ENCODE results near the gene PFN1.

Gene PFN1

DNA sequence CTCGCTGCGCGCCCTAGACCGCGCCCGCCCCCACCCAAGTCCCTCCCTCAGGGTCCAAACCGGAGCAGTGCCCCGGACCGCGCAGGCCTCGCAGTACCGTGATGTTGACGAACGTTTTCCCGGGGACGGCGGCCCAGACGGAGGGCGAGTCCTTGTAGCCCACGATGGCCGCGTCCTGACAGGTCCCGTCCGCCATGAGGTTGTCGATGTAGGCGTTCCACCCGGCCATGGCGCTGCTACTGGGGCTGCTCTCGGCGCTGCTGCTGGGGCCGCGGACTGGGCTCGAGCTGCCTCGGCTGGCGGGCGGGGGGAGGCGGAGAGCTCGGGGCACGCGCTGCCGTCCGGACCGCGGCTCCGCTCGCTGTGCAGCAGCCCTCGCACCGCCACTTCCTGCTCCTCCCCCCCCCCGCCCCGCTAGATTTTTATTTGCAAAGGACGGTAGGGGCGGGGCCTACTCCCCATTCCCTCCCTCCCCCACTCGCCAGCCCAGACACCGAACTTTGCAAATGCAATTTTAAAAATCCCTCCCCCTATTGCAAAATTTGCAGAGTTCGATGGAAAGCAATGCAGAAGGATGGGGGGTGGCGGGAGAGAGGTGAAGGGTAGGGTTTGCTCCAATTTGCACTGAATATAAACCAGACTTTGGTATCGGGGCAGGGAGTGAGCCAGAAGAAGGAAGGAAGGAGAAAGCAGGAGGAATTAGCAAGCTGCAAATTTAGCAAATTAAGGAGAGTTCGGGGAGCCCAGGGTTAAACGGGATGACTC, at the start of gene PFN1:
PFN1 (minus strand) TSS at position 365 of the 765 bp plus-strand sequence; CDS start at position 229, 136 bp downstream.
- FAIRE-seq (peak; percentile 86), DNase-seq (ENCODE audit: insufficient read length, low spot score) (peak; percentile 88)

DNA sequence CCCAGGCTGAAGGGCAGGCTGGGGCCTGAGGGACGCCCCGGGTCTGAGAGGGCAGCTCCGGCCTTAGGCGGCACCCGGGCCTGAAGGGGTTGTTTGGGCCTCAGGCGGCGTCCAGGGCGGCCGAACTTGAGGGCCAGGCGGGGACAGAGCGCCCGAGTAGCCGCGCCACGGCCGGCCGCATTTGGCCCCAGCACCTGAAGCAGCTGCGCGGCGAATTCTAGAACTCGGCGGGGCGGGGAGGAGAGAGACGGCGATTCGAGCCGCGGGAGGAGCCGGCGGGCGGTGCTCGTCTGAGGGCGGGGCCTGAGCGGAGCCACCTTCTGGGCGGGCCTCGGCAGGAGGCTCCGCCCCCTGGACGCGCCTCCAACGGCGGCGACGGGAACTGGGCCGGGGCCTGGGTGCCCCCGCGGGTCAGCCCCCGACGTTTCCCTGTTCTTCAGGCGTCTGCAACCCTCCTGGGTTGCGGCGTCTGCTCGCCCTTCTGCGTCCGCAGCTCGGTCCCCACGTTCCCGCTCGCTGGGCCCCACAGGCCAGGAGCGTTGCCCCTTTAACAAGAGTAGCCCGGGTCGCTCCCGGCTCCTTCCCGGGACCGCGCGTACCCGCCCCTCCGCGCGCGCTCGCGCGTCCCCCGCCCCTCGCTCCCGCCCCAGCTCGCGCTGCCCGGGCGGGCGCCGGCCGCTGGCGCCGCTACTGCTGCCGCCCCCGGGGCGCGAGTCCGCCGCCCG, 49.1 kb upstream of the PFN1 start, which contains the start of the genes INCA1 and KIF1C:
INCA1 (minus strand) TSS at position 221 of the 725 bp plus-strand sequence. CDS start 3,085 bp downstream, outside the sequence.
KIF1C (plus strand) TSS at position 649 of the 725 bp plus-strand sequence. CDS start 2,297 bp downstream, outside the sequence.
- FAIRE-seq (peak; percentile 93), DNase-seq (ENCODE audit: insufficient read length, low spot score) (peak; percentile 95)

DNA sequence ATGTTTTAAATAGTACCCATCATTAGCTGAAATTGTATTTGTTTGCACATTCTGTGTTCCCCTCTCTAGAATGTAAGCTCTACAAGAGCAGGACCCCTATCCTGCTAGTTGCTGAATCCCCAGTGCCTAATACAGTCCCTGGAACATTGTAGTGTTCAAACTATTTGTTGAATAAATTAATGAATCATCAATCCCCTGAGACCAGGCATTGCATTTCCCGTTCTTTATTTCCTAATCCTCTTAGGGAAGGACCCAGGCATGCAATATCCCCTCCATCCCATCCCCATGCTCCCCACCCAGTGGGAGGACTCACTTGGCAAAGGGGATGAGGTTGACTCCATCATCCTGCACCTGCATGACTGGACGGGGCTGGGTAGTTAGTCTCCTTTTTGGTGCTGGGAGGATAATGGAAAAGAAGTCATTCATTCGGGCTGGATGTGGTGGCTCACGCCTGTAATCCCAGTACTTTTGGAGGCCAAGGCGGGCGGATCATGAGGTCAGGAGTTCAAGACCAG, 45.8 kb upstream of the PFN1 start:
- no peak for FAIRE-seq
- no peak for DNase-seq (ENCODE audit: insufficient read length, low spot score)

DNA sequence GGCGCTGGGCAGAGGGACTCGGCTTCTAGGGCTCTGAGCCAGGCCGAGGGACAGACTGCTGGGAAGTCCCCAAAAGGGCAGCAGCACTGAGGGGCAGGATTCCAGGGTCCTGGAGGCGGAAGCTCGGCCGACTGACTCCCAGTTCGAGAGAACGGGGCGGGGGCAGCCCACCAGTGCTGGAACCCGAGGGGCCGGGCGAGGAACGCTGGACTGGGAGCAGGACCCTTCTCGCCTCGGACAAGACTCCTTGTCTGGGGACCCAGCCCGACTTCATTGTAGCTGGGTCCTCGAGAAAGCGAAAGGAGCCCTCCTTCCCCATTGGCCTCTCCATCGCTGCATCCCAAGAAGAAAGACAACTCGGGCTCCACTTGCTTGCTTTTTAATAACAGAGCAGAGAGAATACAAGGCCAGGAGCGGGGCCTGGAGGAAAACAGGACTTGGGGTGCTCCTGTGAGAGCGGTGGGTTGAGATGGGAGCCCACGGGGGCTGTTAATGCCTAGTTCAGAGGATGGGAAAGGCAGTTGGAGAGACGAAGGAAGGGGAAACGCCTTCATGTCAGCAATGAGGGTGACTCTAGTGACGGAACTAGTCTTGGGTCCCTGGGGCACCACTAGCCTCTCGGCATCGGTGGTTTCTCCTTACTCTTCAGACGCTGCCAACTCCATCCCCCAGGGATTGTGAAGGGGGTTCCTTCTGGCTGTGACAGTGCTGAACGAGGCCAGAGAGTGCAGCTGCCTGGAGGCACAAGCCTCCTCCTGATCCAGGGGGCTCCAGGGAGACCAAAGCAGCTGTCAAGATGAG, 39.6 kb upstream of the PFN1 start:
- FAIRE-seq (no peak), DNase-seq (ENCODE audit: insufficient read length, low spot score) (no peak)

DNA sequence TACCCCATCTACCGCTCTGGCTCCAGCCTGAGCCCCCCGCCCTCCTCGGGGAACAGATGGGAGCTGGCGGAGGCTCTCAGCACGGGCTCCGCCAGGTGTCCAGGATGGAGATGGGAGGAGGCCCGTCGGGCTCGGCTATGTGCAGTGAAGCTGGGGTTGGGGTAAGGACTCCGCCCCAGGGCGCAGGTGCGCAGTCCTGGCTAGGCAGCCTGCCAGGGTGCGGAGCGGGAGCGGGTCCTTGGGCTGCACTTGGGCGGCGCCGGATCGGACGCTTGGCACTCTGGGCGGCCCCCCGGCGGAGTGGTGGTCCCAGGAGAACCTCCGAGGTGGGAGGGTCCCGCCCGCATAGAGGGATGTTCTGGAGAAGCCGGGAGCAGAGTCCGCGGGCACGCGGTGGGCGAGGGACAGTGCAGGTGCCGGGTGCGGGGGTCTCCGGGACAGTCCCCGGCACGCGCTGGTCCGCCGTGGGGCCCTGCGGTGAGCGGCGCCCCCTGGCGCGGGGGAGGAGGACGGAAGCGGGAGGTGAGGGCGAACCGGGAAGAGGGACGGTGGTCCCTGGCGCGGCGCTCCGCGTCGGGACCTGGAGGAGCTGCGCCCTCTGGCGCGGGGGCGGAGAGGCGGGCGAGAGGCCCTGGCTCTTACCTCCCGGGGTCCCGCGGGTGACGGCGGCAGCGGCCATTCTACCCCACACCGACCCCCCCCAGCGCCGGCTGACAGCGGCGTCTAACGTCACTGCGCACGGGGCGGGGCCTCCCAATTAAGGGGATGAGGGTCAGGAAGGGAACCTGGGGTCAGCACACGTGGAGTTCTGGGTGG, 38.8 kb upstream of the PFN1 start, which contains the start of gene CAMTA2:
CAMTA2 (minus strand) TSS at position 725 of the 816 bp plus-strand sequence. CDS start 1,453 bp downstream, outside the sequence.
- FAIRE-seq, result peak; percentile 89
- DNase-seq (ENCODE audit: insufficient read length, low spot score), result peak; percentile 85

DNA sequence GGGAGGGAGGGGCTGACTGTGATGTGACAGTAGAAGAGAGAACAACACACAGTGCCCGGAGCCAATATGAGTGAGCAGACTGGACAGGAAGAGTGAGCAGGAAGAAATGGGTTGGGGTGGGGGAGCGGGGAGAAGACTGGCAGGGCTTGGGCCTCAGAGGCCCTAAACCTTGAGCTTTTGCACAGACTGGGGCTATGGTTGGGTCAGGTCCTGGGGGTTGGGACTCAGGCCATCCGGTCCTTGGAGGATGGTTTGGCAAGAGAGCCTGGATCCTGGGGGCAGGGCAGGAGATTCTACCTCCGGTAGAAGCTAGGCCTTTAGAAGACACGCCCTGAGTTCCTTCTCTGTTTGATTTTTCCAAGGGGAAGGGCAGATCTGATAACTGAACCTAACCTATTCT, 38.1 kb upstream of the PFN1 start:
- DNase-seq (ENCODE audit: insufficient read length, low spot score), result no peak
- FAIRE-seq, result no peak

DNA sequence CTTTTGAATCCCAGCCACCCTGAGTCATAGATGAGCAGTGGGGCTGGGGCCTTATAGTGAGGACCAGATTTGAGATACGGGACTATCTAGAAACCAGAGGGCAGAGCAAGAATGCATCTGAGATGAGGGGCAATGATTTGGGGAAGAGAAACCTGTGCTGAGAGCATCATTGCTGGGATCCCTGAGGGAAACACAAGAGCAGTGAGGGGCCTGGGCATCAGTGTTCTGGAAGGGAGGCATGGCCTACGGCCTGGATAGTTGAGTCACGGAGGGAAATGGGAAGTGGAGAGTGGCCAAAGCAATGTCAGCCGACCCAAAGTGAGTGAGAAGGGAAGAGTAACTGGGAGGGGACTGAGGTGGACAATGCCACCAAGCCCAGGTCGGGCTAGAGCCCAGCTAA, 34.0 kb upstream of the PFN1 start:
- no peak for DNase-seq (ENCODE audit: insufficient read length, low spot score)
- no peak for FAIRE-seq

DNA sequence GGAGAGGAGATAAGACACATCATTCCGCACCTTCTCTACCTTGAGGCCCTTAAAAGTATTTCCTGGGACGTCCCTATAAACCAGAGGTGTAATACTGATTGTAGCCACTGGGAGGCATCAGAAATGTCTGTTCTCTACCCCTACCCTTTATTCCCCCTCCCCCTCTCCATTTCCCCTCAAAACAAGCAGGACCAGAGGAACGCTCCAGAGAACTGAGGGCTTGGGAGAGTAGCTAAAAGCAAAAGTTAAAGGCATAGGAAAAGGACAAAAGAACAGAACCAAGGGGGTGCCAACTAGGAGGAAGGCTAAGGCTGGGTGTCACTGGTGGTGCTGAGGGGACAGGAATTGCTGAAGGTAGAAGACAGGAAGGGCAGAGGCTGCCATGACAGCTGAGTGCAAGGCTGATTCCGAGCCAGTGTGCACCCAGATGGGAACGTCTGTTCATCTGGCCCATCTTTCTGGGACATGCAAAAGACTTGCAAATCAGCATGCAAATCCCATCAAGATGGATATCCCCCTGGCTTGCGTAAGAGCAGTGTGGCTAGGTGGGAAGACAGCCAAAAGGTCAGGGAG, 32.4 kb upstream of the PFN1 start:
- peak; percentile 31 for FAIRE-seq
- peak; percentile 62 for DNase-seq (ENCODE audit: insufficient read length, low spot score)

DNA sequence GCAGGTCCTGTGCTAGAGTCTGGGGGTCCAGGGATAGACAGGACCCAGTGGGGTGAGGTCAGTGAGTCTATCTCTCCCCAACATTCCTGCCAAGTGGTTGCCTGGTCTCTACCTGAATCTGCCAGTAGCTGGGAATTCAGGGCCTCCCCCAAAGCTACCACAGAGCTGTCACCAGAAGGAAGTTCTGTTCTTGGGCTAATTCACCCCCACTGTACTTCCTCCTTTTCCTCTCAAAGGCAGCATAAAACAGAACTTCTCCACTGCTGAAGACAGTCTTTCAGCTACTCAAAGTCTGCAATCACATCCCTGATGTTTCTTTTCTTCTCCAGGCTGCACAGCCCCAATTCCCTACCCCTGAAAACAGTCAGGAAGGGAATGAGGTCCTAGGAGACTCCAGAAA, 30.4 kb upstream of the PFN1 start:
- FAIRE-seq (no peak), DNase-seq (ENCODE audit: insufficient read length, low spot score) (no peak)

DNA sequence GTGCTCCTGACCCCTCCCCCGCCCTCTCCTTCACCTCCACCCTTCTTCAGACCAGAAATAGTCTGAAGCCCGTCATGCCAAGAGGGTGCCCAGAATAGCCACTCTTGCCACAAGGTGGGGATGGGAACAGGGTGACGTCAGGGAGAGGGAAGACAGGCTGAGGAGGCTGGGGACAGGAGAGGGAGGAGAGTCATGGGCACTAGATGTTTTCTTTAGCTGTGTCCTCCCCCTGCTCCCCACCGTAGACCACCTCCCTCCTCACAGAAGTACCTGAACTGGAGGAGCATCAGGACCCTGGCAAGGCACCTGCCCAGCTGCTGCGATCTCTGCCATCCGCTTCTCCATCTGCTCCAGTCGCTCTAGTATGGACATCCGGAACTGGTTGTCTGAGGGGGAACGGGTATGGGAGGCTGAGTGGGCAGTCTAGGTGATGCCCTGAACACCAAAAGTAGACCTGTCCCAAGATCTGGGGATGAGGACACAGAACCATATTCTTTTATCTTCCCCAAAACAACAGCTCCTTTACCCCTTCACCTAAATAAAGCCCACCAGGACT, 25.9 kb upstream of the PFN1 start:
- no peak for FAIRE-seq
- DNase-seq (ENCODE audit: insufficient read length, low spot score), result no peak

DNA sequence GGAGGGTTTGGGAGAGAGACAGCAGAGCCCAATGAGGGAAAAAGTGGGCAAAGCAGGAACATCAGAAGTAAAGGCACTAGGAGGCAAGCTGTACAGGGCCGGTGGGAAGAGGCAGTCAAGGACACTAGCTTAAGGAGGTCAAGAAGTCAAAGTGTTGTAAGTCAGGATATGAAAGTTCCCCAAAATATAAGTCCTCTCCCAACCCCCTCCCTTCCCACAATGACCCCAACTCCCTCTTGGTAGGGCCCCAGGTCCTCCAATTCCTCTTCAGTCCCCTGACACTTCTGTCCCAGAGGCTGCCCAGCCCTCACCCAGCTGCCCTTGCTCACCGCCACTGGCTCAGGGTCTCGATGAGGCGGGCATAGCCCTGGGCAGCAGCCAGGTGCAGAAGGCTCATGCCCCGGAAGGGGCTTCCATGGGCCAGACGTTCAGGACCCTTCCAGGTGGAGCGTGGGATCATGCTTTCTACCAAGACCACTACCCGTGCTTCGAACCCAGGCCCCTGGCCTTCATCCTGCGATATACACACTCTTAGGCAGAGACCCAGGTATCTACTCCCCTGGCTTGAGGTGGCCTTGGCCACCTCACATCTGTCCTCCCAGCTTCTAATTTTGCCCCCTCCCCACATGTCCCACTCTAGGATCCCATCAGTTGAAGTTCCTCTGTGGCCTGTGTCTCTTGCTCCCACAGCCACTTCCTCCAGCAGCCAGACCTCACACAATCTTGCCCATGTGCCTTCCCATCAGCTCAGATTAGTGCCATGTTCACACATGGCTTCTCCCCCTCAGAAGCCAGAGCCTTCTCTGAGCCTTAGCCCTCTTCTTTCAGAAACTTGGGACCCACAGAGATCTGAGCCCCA, 25.2 kb upstream of the PFN1 start:
- FAIRE-seq, result no peak
- no peak for DNase-seq (ENCODE audit: insufficient read length, low spot score)

DNA sequence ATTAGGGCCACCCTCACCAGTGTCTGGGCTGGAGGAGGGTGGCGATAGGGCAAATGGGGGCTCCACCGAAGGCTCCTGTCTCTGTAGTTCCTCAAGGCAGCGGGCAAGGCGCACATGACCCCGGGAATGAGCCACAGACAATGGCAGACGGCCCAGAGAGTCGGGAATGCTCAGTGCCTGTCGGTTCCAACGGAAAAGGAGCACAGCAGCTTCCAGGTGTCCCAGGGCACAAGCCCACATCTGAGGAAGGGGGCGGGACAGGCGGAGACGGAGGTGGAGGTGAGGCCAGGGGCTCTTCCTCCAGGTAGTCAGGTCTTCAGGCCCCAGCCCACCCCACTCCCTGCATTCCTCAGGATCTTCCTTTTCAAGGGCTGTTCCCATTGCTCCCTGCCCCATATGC, 24.4 kb upstream of the PFN1 start:
- FAIRE-seq (no peak), DNase-seq (ENCODE audit: insufficient read length, low spot score) (no peak)

DNA sequence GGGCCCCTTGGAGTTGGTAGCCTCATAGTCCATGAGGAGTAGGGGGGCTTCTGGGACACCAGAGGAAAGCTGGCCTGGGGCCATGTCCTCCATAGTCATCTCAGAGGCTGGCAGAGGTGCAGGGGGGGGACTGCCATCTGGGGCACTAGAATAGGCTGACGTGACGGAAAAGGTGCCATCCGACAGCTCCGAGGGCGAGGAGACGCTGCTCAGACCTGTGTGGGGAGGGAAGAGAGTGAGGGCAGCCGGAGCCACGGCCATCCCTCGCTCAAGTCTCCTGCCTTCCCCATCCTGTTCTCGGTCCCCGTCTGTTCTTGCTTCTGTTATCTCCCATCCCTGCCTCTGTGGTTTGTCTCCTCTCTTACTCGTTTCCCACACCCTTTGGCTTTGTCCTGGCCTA, 24.0 kb upstream of the PFN1 start:
- FAIRE-seq, result no peak
- DNase-seq (ENCODE audit: insufficient read length, low spot score), result no peak

DNA sequence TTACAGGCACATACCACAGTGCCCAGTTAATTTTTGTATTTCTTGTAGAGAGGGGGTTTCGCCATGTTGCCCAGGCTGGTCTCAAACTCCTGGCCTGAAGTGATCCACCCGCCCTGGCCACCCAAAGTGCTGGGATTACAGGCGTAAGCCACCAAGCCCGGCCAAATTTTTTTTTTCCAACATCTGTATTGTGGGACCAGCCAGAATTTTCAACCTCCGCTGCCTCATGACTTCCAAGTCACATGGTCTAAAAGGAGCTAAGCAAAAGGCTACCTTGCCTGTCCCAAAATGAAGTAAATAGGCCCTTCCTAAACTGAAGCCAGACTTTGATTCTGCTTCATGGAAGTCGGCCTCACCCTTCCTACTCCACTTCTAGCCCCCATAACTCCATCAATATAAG, 23.5 kb upstream of the PFN1 start:
- FAIRE-seq, result no peak
- no peak for DNase-seq (ENCODE audit: insufficient read length, low spot score)

DNA sequence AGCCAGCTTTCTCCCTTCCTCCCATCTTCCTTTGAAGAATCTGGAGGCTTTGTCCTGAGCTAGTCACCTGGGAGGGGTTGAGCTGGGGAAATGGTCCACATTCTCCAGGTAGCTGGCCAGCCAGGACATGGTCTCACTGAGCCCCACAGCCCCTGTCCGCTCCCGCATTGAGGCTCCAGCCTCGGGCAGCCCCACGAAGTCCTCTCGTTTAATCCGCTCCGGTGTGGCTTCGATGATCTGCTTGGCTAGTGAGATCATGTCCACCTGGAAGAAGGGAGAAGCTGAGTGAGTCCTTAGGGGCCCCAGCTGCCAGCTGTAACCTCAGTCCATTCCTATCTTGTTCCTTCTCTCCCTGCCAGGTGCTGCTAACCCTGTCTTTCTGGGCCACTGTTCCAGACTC, 21.9 kb upstream of the PFN1 start:
- no peak for DNase-seq (ENCODE audit: insufficient read length, low spot score)
- no peak for FAIRE-seq

DNA sequence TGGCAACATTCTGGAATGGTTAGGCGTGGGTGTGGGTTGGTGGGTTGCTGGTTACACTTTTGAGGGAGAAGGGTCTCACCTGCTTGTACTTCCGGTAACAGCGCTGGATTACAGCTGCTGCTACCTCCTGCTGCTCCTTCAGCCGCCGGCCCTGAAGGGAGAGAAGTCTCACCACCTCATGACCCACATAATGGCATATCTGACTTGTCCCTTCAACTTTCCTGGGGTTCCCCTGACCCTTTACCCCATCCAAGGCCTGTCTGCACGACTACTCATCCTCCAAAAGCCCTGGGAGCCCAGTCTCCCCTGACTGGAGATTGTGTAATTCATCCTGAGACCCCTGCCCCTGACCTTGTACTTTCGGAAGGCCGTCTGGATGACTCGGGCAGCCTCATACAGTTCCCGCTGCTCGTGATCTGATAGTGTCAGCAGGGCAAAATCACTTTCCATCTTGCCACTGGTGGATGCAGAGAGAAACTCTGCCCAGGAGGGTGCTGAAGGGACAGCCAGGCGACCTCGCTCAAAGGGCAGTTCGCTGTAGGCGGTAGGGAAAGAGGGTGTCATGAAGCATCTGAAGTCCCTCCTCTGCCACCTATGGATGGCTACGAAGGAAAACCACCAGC, 21.3 kb upstream of the PFN1 start:
- FAIRE-seq, result no peak
- DNase-seq (ENCODE audit: insufficient read length, low spot score), result no peak

DNA sequence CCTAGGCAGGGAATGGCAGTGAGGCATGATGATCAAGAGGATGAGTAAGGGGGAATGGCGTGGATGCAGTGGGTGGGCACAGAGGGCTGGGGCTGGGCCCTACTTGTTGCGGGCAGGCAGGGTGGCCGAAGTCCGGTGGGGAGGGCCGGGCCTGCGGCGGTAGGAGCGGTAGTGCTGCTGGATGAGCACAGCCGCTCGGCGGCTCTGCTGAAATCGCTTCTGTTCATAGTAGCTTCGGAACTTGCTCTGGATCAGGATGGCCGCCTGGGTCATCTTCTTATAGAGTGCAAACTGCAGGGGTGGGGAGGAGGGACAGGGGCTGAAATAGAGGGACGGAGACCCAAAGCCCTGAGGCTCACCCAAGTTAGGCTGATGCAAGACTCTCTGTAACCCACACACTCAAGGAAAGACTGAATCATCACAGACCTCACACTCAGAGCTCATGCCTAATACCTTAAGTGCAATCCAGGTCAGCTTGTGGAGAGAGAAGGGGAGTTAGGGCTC, 20.8 kb upstream of the PFN1 start:
- DNase-seq (ENCODE audit: insufficient read length, low spot score) (no peak), FAIRE-seq (no peak)
